NCI-H146 (cell line): ENCODE measurements around the gene ZNF689.
"Not testable (repeated sequence)": the region's sequence is repeated elsewhere in the genome, so short reads cannot be mapped to it uniquely, and the experiment has no call there.

Experiments used
- DNase-seq: peaks from one replicate; lab custom pipeline; 2025; lab: John Stamatoyannopoulos, UW

The ZNF689 gene

GRCh38 chr16:30636599-30636998, 26.4 kb upstream of the ZNF689 start:
- DNase-seq: no peak

GRCh38 chr16:30633526-30633925, 23.3 kb upstream of the ZNF689 start:
- DNase-seq: no peak

- not testable (repeated sequence) for DNase-seq
Measured at GRCh38 chr16:30632454-30632853, 22.3 kb upstream of the ZNF689 start.

- peak; percentile 85 for DNase-seq
Measured at GRCh38 chr16:30628628-30629540, 18.7 kb upstream of the ZNF689 start.

- no peak for DNase-seq
Measured at GRCh38 chr16:30626236-30626635, 16.0 kb upstream of the ZNF689 start.

GRCh38 chr16:30623536-30624283, 13.5 kb upstream of the ZNF689 start:
- no peak for DNase-seq

- DNase-seq: no peak
Measured at GRCh38 chr16:30622455-30623032, 12.4 kb upstream of the ZNF689 start.

GRCh38 chr16:30621765-30622164, 11.6 kb upstream of the ZNF689 start:
- no peak for DNase-seq

GRCh38 chr16:30620169-30620568, 10.0 kb upstream of the ZNF689 start:
- peak; percentile 41 for DNase-seq

GRCh38 chr16:30619638-30620037, 9.4 kb upstream of the ZNF689 start:
- peak; percentile 15 for DNase-seq

- no peak for DNase-seq
Measured at GRCh38 chr16:30619202-30619601, 9.0 kb upstream of the ZNF689 start.

- DNase-seq: peak; percentile 93
Measured at GRCh38 chr16:30615358-30616091, 5.3 kb upstream of the ZNF689 start.

GRCh38 chr16:30609002-30609925, 925 bp downstream of the ZNF689 start:
- DNase-seq: peak; percentile 72

- DNase-seq: no peak
Measured at GRCh38 chr16:30606004-30606403, 4.2 kb downstream of the ZNF689 start.

GRCh38 chr16:30605158-30605557, 5.0 kb downstream of the ZNF689 start:
- DNase-seq: no peak

GRCh38 chr16:30604316-30604947, 5.8 kb downstream of the ZNF689 start:
- DNase-seq: no peak

GRCh38 chr16:30603945-30604315, 6.3 kb downstream of the ZNF689 start:
- no peak for DNase-seq

- no peak for DNase-seq
Measured at GRCh38 chr16:30602616-30603277, 7.4 kb downstream of the ZNF689 start.

GRCh38 chr16:30601966-30602365, 8.2 kb downstream of the ZNF689 start:
- DNase-seq: no peak

- no peak for DNase-seq
Measured at GRCh38 chr16:30600929-30601328, 9.3 kb downstream of the ZNF689 start.
